Small intestine (tissue), 7 donors: ENCODE data around the gene TEX35. TPM values are rescaled to one million over a fixed set of nuclear protein-coding genes. Genes with fewer than 3 reads are reported as not detected.
"Not testable (repeated sequence)": the region's sequence is repeated elsewhere in the genome, so short reads cannot be mapped to it uniquely, and the experiment has no call there.

Experiments
- DNase-seq, 2 donors: peaks; one replicate each; pipeline versions ENCODE4 v3.0.0 to v3.0.0-alpha.2; 2013
- FAIRE-seq: peaks from 2 replicates; lab custom pipeline; 2012; peaks lifted over from hg19 to GRCh38; lab: Jason Lieb, UNC
- H3K27ac ChIP-seq, 3 donors: one replicate each; pipeline ENCODE4 v1.5.1; 2013; ENCODE audit warnings: low read length in 2 of 3, mild to moderate bottlenecking in 2 of 3, control low read depth in 1 of 3, inconsistent platforms in 1 of 3, low read depth in 1 of 3, moderate library complexity in 1 of 3
- H3K27me3 ChIP-seq, 3 donors: one replicate each; pipeline ENCODE4 v1.6.1; 2013; ENCODE audit warnings: low read length in 3 of 3, inconsistent platforms in 1 of 3; ENCODE audit not compliant: control insufficient read depth in 3 of 3, insufficient read depth in 3 of 3
- H3K36me3 ChIP-seq, 3 donors: one replicate each; pipeline ENCODE4 v1.6.1; 2013; ENCODE audit warnings: low read length in 3 of 3, inconsistent platforms in 1 of 3, low read depth in 1 of 3, mild to moderate bottlenecking in 1 of 3, moderate library complexity in 1 of 3; ENCODE audit not compliant: control insufficient read depth in 3 of 3, insufficient read depth in 2 of 3
- H3K4me1 ChIP-seq, 3 donors: one replicate each; pipeline ENCODE4 v1.6.1; 2013; ENCODE audit warnings: low read length in 2 of 3, inconsistent platforms in 1 of 3, low read depth in 1 of 3, mild to moderate bottlenecking in 1 of 3, moderate library complexity in 1 of 3; ENCODE audit not compliant: control insufficient read depth in 3 of 3, insufficient read depth in 2 of 3
- H3K4me3 ChIP-seq, 3 donors: one replicate each; pipeline ENCODE4 v1.5.1; 2013; ENCODE audit warnings: low read length in 3 of 3, control low read depth in 1 of 3, inconsistent platforms in 1 of 3, low read depth in 1 of 3, mild to moderate bottlenecking in 1 of 3, moderate library complexity in 1 of 3
- H3K9me3 ChIP-seq, 2 donors: one replicate each; pipeline ENCODE4 v1.6.1; 2013; ENCODE audit warnings: low read depth in 1 of 2, low read length in 1 of 2; ENCODE audit not compliant: control insufficient read depth in 2 of 2, insufficient read depth in 1 of 2
- WGBS, 3 donors: extraction: QIAGEN DNeasy Blood & Tissue Kit; methylation state at CpG; one replicate each; pipeline ENCODE4 v1.1.7; 2013; 5-methylcytosine and 5-hydroxymethylcytosine counted together
- polyA plus RNA-seq, 4 donors: library from polyadenylated mRNA; stranded (reverse) in 3 of 4; unstranded in 1 of 4; fragments of 200-250 nt in 3 of 4; fragments of 120-200 nt in 1 of 4; gene quantifications; one replicate each; pipeline versions ENCODE4 v1.2.1 to v1.2.3, GENCODE V29; 2013
- donor health status: healthy with polysubstance abuse.
- donor health status: control.
- donor health status: control.
- donor health status: Bipolar disorder and iron deficiency.
- donor health status: healthy.

Gene TEX35
- polyA plus RNA-seq, 4 donors, result 0.04 to 2.5 (median 0.87) TPM

DNA sequence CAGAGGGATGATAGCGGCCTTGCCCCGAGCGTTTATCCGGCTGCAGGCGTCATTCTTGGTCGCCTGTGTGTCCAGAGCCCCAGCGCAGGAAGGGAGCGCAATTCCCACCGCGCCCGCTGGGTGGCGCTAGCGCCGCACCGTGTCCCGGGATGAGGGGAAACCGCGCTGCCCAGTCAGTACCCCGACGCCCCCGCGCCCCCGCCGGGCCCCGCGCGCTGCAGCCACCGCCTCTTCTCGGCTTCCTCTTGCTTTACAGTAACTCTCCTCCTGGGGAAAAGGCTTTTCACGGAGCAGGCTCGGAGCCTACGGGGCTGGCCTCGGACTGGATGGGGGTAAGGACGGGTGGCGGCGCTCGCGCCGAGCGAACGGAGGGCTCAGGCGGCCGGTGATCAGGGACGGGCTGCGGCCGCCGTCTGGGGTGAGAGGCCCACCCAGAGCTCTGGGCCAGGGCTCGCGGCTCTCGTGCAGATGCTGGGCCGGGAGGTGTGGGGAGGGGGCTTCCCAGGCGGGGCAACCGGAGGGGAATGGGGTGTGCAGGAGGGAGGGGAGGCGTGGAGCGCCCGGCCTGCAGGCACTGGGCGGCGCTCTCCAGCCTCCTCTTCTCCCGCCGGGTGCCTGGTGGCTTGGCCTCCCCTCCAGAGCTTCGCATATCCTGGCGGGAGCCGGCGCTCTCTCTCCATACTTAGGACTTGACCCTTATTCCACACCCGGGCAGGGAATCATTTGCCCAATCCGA, 29.8 kb downstream of the TEX35 start:
- Histone ChIP-seq H3K27me3 (no peaks in the 10 kb centered on the region), H3K4me3 (peak overlapping the region; percentile 46 to 90 (median 59)), H3K9me3 (no peaks in the 10 kb centered on the region), H3K4me1 (peaks cover 5 to 34% (median 8%) of the 10 kb centered on the region in 3 donors), H3K27ac (peak overlapping the region; percentile 91 to 95 (median 92)), H3K36me3 (peaks cover 0 to 21% (median 0%) of the 10 kb centered on the region in 3 donors)
- DNase-seq (peak; percentile 82 to 95), FAIRE-seq (no peak)
- 1 to 2% (median 2%) methylated on average over 46 to 66 of the region's 66 CpGs for WGBS, 3 donors

- Histone ChIP-seq H3K27ac (peak overlapping the region; percentile 91 to 95 (median 92)), H3K36me3 (peaks cover 0 to 26% (median 0%) of the 10 kb centered on the region in 3 donors), H3K9me3 (no peaks in the 10 kb centered on the region), H3K4me1 (peaks cover 0 to 29% (median 4%) of the 10 kb centered on the region in 3 donors), H3K27me3 (no peaks in the 10 kb centered on the region), H3K4me3 (peak overlapping the region in 2 of 3 donors; percentile 59 to 90)
- WGBS, 3 donors, result 11 to 22% (median 15%) methylated on average over 10 of the region's 10 CpGs
- no peak for FAIRE-seq
- no peak for DNase-seq
These were observed 30.3 kb downstream of the TEX35 start for GRCh38 chr1:178543290-178543607.

- 66 to 77% (median 73%) methylated on average over 9 of the region's 9 CpGs for WGBS, 3 donors
- Histone ChIP-seq H3K27me3 (no peaks in the 10 kb centered on the region), H3K9me3 (no peaks in the 10 kb centered on the region), H3K36me3 (peaks cover 0 to 26% (median 0%) of the 10 kb centered on the region in 3 donors), H3K4me1 (peaks cover 0 to 21% (median 4%) of the 10 kb centered on the region in 3 donors), H3K4me3 (no peak overlapping the region), H3K27ac (no peak overlapping the region)
- DNase-seq (no peak), FAIRE-seq (no peak)
These were observed 31.6 kb downstream of the TEX35 start for GRCh38 chr1:178544531-178544930.

DNA sequence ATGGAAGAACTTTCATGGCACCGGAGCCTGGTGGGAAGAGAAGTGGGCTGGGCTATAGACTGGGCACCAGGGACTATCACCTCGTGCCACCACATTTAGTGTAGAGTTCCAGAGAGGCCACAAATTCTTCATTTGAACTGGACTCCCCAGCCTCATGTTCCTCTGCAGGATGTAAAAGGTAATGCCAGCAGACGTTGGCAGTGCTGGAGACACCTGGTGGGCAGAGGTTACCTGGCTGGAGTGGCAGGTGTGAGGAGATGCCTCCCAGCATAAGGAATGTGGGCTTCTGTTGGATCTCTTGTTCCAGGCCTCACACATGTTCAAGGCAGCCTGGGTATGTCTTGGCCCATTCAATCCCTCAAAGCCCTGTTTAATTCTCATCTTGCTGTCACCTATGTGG, 35.2 kb downstream of the TEX35 start:
- H3K27ac ChIP-seq, result no peak overlapping the region
- peaks cover 0 to 9% (median 0%) of the 10 kb centered on the region in 3 donors for H3K4me1 ChIP-seq
- 53 to 84% (median 70%) methylated on average over 3 of the region's 3 CpGs for WGBS, 3 donors

GRCh38 chr1:178551307-178551706, 38.4 kb downstream of the TEX35 start:
- Histone ChIP-seq H3K4me1 (no peaks in the 10 kb centered on the region), H3K36me3 (peaks cover 0 to 20% (median 0%) of the 10 kb centered on the region in 3 donors), H3K9me3 (peaks cover 1 to 17% of the 10 kb centered on the region in 2 donors), H3K27ac (no peak overlapping the region), H3K4me3 (no peak overlapping the region), H3K27me3 (no peaks in the 10 kb centered on the region)
- DNase-seq (no peak), FAIRE-seq (no peak)
- 75 to 89% (median 77%) methylated on average over 3 of the region's 3 CpGs for WGBS, 3 donors

More for the DNA sequence above, 35.2 kb downstream of the TEX35 start:
- Histone ChIP-seq H3K36me3 (peaks cover 0 to 34% (median 0%) of the 10 kb centered on the region in 3 donors), H3K27me3 (no peaks in the 10 kb centered on the region), H3K4me3 (no peak overlapping the region), H3K9me3 (peaks cover 0 to 4% of the 10 kb centered on the region in 2 donors)
- no peak for DNase-seq
- FAIRE-seq, result no peak

DNA sequence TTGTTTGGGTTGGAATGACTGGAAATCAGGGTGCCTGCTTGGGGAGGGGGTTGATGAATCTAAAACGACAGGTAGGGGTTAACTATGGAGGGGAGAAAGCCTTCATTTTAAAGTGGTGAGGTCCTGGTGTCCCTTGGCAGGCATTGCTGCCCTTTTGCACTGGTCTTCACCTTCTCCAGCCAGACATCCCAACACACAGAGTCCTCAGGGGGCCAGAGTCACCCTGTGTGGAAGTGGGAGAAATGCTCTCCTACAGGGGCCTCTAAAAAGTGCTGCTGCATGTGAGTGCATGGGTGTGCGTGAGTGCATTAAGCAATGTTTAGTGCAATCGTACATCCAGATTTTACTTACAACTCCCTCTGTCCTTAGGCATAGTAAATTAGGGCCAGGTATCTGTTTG, 39.0 kb downstream of the TEX35 start:
- 90 to 94% (median 91%) methylated on average over 3 of the region's 3 CpGs for WGBS, 3 donors
- Histone ChIP-seq H3K27ac (no peak overlapping the region), H3K4me1 (no peaks in the 10 kb centered on the region), H3K27me3 (no peaks in the 10 kb centered on the region), H3K36me3 (peaks cover 0 to 15% (median 0%) of the 10 kb centered on the region in 3 donors), H3K4me3 (no peak overlapping the region), H3K9me3 (peaks cover 1 to 17% of the 10 kb centered on the region in 2 donors)
- FAIRE-seq, result no peak
- no peak for DNase-seq

DNA sequence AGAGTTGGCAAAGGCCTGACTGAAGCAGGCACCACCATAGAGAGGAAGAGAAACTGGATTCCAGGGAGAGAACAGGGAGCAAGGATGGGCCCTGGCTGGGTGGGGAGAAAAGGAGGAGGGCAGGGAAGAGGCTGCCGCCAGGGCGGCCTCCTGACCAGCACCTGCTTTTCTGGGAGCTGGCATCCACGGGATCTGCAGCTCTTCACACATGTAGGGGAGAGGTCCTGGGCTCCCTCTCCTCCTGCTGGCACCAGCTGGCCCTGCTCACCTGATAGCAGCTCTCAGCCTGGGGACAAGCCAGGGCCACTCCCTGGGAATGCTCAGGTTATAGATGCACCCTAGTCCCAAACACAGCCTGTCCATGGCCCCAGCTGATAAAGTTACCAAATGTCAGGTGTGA, 39.9 kb downstream of the TEX35 start:
- no peak for FAIRE-seq
- no peak for DNase-seq
- WGBS, 3 donors, result 57 to 85% (median 64%) methylated on average over 3 of the region's 3 CpGs

GRCh38 chr1:178554351-178554750, 41.4 kb downstream of the TEX35 start:
- H3K27me3 ChIP-seq, H3K27ac ChIP-seq, H3K36me3 ChIP-seq, FAIRE-seq, H3K4me1 ChIP-seq, H3K4me3 ChIP-seq, DNase-seq: not testable (repeated sequence)
- peaks cover 1 to 17% of the 10 kb centered on the region in 2 donors for H3K9me3 ChIP-seq
- WGBS, 3 donors, result 94 to 97% (median 96%) methylated on average over 5 of the region's 5 CpGs

More for the DNA sequence above, 39.9 kb downstream of the TEX35 start:
- Histone ChIP-seq H3K27me3 (no peaks in the 10 kb centered on the region), H3K36me3 (peaks cover 0 to 12% (median 0%) of the 10 kb centered on the region in 3 donors), H3K4me3 (no peak overlapping the region), H3K4me1 (no peaks in the 10 kb centered on the region), H3K9me3 (peaks cover 1 to 17% of the 10 kb centered on the region in 2 donors), H3K27ac (no peak overlapping the region)
